Colonic mucosa (tissue), 4 donors: ENCODE measurements around the gene MAPRE3. TPM values are rescaled to one million over a fixed set of nuclear protein-coding genes. Genes with fewer than 3 reads are reported as not detected.
A peak's percentile ranks its signal among the peaks of the same experiment; 100 is the strongest.

Experiments used
- DNase-seq: peaks from one replicate; pipeline ENCODE4 v3.0.0-alpha.2; 2020
- H3K27ac ChIP-seq: fragments of 200-600 bp; one replicate; pipeline ENCODE4 v1.8.0; 2021
- H3K27me3 ChIP-seq: fragments of 200-600 bp; one replicate; pipeline ENCODE4 v1.8.0; 2021
- H3K36me3 ChIP-seq: fragments of 200-600 bp; one replicate; pipeline ENCODE4 v1.8.0; 2021
- H3K4me1 ChIP-seq: fragments of 200-600 bp; one replicate; pipeline ENCODE4 v1.8.0; 2021; ENCODE audit warnings: mild to moderate bottlenecking
- H3K4me3 ChIP-seq: fragments of 200-600 bp; one replicate; pipeline ENCODE4 v1.8.0; 2021
- H3K9ac ChIP-seq, 2 donors: one replicate each; pipeline ENCODE4 v1.7.0; 2013; ENCODE audit warnings: control low read depth in 2 of 2, low read depth in 2 of 2, low read length in 2 of 2
- H3K9me3 ChIP-seq: fragments of 200-600 bp; one replicate; pipeline ENCODE4 v1.8.0; 2021
- intact Hi-C: fragments of 100-400 bp; cut with DNase I; formaldehyde crosslinking; loops from one replicate; pipeline ENCODE4 v1.14.1; 2022
- total RNA-seq, 2 donors: library from RNA; stranded (reverse); fragmentation: NEBNext Ultra II Directional in 1 of 2; extraction: Animal tissue kit (Norgen Biotek cat#: 25700) in 1 of 2; gene quantifications; one replicate each; pipeline ENCODE4 v1.2.1, GENCODE V29; 2021
- TF ChIP-seq, protein P1 (sequence below): fragments of 200-600 bp; IDR thresholded peaks from one replicate; pipeline ENCODE4 v1.8.0; 2022; ENCODE audit warnings: antibody characterized with exemption, mild to moderate bottlenecking
- donor health status: healthy.
- donor health status: DM: no; HTN: no; CAD: no.
- donor health status: DM: no; HTN: no; CAD: no.

The MAPRE3 gene
- total RNA-seq, 2 donors from 2014 or later: 21.6 to 22.0 TPM

DNA sequence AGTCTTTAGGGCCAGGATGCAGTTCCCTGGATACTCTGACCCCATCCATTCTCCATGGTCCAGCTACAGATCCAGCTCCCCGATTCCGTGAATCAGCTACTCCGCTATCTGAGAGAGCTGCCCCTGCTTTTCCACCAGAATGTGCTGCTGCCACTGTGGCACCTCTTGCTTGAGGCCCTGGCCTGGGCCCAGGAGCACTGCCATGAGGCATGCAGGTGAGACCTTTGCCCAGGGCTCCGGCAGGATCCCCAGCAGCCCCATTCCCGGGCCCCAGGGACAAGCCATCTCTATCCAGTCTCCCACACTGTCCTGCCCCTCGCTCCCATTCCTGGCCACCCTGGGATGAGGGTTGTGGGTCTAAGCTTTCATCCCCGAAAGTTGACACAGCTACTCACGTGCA lies 69.8 kb downstream of the MAPRE3 start:
- Histone ChIP-seq H3K9ac (no peak overlapping the region), H3K4me1 (no peaks in the 10 kb centered on the region), H3K36me3 (peaks cover 41% of the 10 kb centered on the region), H3K27ac (no peak overlapping the region), H3K4me3 (no peak overlapping the region), H3K27me3 (no peaks in the 10 kb centered on the region), H3K9me3 (no peaks in the 10 kb centered on the region)
- TF ChIP-seq, protein P1, sequence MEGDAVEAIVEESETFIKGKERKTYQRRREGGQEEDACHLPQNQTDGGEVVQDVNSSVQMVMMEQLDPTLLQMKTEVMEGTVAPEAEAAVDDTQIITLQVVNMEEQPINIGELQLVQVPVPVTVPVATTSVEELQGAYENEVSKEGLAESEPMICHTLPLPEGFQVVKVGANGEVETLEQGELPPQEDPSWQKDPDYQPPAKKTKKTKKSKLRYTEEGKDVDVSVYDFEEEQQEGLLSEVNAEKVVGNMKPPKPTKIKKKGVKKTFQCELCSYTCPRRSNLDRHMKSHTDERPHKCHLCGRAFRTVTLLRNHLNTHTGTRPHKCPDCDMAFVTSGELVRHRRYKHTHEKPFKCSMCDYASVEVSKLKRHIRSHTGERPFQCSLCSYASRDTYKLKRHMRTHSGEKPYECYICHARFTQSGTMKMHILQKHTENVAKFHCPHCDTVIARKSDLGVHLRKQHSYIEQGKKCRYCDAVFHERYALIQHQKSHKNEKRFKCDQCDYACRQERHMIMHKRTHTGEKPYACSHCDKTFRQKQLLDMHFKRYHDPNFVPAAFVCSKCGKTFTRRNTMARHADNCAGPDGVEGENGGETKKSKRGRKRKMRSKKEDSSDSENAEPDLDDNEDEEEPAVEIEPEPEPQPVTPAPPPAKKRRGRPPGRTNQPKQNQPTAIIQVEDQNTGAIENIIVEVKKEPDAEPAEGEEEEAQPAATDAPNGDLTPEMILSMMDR: no peak
- DNase-seq: no peak
- intact Hi-C loops: no loop called here

DNA sequence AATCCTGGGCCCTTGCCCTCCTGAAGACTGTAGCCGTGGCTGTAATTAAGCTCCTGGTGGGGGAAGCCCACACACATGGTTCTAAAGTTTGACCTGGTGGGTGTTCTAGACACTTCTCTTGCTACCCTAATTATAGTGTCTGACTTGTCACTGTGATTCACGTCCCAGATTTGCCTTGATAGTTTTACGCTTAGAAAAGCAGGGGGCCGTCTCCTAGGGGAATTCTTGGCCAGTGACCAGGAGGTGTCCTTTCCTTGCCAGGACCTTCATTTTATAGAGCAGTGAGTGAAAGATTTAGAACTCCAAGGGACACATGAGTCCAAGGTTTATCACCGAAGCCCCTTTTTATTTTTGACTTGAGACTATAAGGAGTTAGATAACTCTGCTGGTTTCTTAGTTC lies 71.3 kb downstream of the MAPRE3 start:
- TF ChIP-seq, protein P1: no peak

GRCh38 chr2:27042159-27042661 lies 71.8 kb downstream of the MAPRE3 start:
- H3K36me3 ChIP-seq: peaks cover 30% of the 10 kb centered on the region
- TF ChIP-seq, protein P1: no peak
- no peaks in the 10 kb centered on the region for H3K4me1 ChIP-seq
- H3K4me3 ChIP-seq: no peak overlapping the region
- no peak for DNase-seq
- intact Hi-C loops: no loop called here
- no peaks in the 10 kb centered on the region for H3K27me3 ChIP-seq
- H3K9me3 ChIP-seq: no peaks in the 10 kb centered on the region
- no peak overlapping the region for H3K9ac ChIP-seq
- H3K27ac ChIP-seq: peak overlapping the region; percentile 17

More for the DNA sequence above, 71.3 kb downstream of the MAPRE3 start:
- H3K27ac ChIP-seq: no peak overlapping the region
- peaks cover 30% of the 10 kb centered on the region for H3K36me3 ChIP-seq
- H3K27me3 ChIP-seq: no peaks in the 10 kb centered on the region
- intact Hi-C loops: no loop called here
- H3K9ac ChIP-seq: no peak overlapping the region
- H3K9me3 ChIP-seq: no peaks in the 10 kb centered on the region
- H3K4me3 ChIP-seq: no peak overlapping the region
- no peak for DNase-seq
- no peaks in the 10 kb centered on the region for H3K4me1 ChIP-seq

GRCh38 chr2:27042985-27043634 lies 72.7 kb downstream of the MAPRE3 start:
- DNase-seq: no peak
- no peaks in the 10 kb centered on the region for H3K9me3 ChIP-seq
- intact Hi-C loops: no loop called here
- no peaks in the 10 kb centered on the region for H3K4me1 ChIP-seq
- TF ChIP-seq, protein P1: no peak
- H3K4me3 ChIP-seq: no peak overlapping the region
- H3K27ac ChIP-seq: peak overlapping the region; percentile 52
- H3K27me3 ChIP-seq: no peaks in the 10 kb centered on the region
- H3K9ac ChIP-seq: no peak overlapping the region
- peaks cover 24% of the 10 kb centered on the region for H3K36me3 ChIP-seq

DNA sequence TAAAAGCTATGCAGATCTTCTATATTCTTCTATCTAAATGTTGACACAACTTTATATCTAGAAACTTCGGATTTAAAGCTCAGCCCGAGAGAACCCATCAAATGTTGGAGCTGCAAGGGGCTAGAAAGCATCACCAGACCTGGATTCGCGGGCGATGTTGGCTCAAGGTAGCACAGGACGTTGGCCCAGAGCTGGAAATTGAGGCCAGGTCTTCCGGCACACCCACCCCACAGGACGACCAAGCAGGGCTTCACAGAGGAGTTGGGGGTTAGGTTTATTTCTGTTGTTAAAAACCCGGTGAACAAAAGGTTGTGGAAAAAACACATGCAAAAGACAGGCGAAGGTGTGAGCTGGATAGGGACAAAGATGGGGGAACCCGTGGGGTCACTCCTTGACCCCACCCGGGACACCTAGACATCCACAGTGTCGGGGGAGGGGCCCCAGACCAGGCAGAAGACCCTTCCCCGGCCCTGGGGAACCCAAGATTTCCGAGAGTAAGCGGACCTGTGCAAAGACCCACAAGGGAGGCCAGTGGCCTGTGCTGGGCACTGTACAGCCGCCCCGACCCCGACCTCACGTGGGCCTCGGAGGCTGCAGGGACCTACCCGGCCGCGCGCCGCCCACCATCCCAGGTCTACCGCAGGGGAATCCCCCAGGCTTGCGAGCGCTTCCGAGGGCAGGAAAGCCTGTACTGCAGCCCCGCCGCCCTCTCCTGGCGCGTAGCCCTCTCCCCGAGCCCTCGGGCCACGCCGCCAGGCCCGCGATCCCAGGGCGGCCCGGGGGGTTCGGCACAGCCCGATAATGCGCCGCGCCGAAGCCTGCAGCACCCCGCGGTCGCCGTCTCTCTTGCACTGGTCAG lies 79.2 kb downstream of the MAPRE3 start:
- peak overlapping the region; percentile 85 for H3K4me3 ChIP-seq
- TF ChIP-seq, protein P1: no peak
- intact Hi-C loops: no loop called here
- peaks cover 7% of the 10 kb centered on the region for H3K4me1 ChIP-seq
- H3K36me3 ChIP-seq: no peaks in the 10 kb centered on the region
- H3K9me3 ChIP-seq: no peaks in the 10 kb centered on the region
- no peaks in the 10 kb centered on the region for H3K27me3 ChIP-seq
- peak overlapping the region; percentile 70 to 77 for H3K9ac ChIP-seq
- H3K27ac ChIP-seq: peak overlapping the region; percentile 90
- DNase-seq: peak; percentile 51
